HG03280 (cell line): ENCODE results near the gene CD72.
"Not testable (repeated sequence)": the region's sequence is repeated elsewhere in the genome, so short reads cannot be mapped to it uniquely, and the experiment has no call there.

Experiments
- ATAC-seq: cut with Tn5 transposase; IDR thresholded peaks from one replicate; pipeline ENCODE4 v1.9.1; 2021; ENCODE audit warnings: mild to moderate bottlenecking, moderate library complexity; ENCODE audit not compliant: unreplicated experiment

CD72 gene

GRCh38 chr9:35616681-35617459, 1.3 kb downstream of the CD72 start:
- ATAC-seq = peak; percentile 35

GRCh38 chr9:35615981-35616680, 2.1 kb downstream of the CD72 start:
- no peak for ATAC-seq

GRCh38 chr9:35612843-35613242, 5.4 kb downstream of the CD72 start:
- no peak for ATAC-seq

GRCh38 chr9:35612066-35612465, 6.1 kb downstream of the CD72 start:
- not testable (repeated sequence) for ATAC-seq

- peak; percentile 77 for ATAC-seq
Measured at GRCh38 chr9:35611230-35611797, 6.9 kb downstream of the CD72 start.

GRCh38 chr9:35609820-35610163, 8.4 kb downstream of the CD72 start:
- no peak for ATAC-seq

GRCh38 chr9:35609001-35609819, 9.0 kb downstream of the CD72 start:
- ATAC-seq = no peak

- no peak for ATAC-seq
Measured at GRCh38 chr9:35608221-35608620, 10.0 kb downstream of the CD72 start.

GRCh38 chr9:35606726-35607125, 11.5 kb downstream of the CD72 start:
- ATAC-seq = no peak

GRCh38 chr9:35606138-35606504, 12.1 kb downstream of the CD72 start:
- no peak for ATAC-seq

- ATAC-seq = peak; percentile 8
Measured at GRCh38 chr9:35605351-35606137, 12.7 kb downstream of the CD72 start.

GRCh38 chr9:35604578-35605350, 13.4 kb downstream of the CD72 start, which contains the start of gene TESK1:
TSS of gene TESK1 (plus strand) at chr9:35605262. CDS start at chr9:35605620, 358 bp downstream.
- ATAC-seq = peak; percentile 46

GRCh38 chr9:35603986-35604577, 14.1 kb downstream of the CD72 start:
- ATAC-seq = peak; percentile 84

- no peak for ATAC-seq
Measured at GRCh38 chr9:35603506-35603985, 14.7 kb downstream of the CD72 start.

- no peak for ATAC-seq
Measured at GRCh38 chr9:35599763-35600604, 18.2 kb downstream of the CD72 start.

- ATAC-seq = no peak
Measured at GRCh38 chr9:35598866-35599590, 19.2 kb downstream of the CD72 start.

GRCh38 chr9:35596907-35597306, 21.3 kb downstream of the CD72 start:
- not testable (repeated sequence) for ATAC-seq

GRCh38 chr9:35594471-35594870, 23.7 kb downstream of the CD72 start:
- ATAC-seq = no peak
